GM13976 (cell line): Measurements from ENCODE around the gene SPSB2.

Experiments
- DNase-seq: peaks from one replicate; pipeline ENCODE4 v3.0.0; 2012; ENCODE audit warnings: low spot score
- CTCF ChIP-seq: IDR thresholded peaks from 2 replicates; pipeline ENCODE4 v1.5.1; 2012; ENCODE audit warnings: borderline replicate concordance, mild to moderate bottlenecking; ENCODE audit not compliant: insufficient read depth; ENCODE audit errors: extremely low read depth, missing control alignments, control extremely low read depth
- in situ Hi-C: fragments of 300-500 bp; cut with MboI; formaldehyde crosslinking; loops from one replicate; pipeline ENCODE4 v1.12.0; 2022; ENCODE audit warnings: low sequenced_read_pairs, mixed read lengths, inconsistent platforms; ENCODE audit not compliant: unreplicated experiment

Gene SPSB2

GRCh38 chr12:6838854-6839253 is 34.2 kb downstream of the SPSB2 start:
- in situ Hi-C loops: no loop called here
- TF ChIP-seq CTCF: no peak
- DNase-seq: no peak

- TF ChIP-seq CTCF: no peak
- in situ Hi-C loops: no loop called here
Measured at GRCh38 chr12:6837370-6838060, 35.6 kb downstream of the SPSB2 start.

GRCh38 chr12:6836851-6837250 is 36.3 kb downstream of the SPSB2 start:
- in situ Hi-C loops: no loop called here
- no peak for TF ChIP-seq CTCF
- no peak for DNase-seq

More at GRCh38 chr12:6837370-6838060, 35.6 kb downstream of the SPSB2 start:
- DNase-seq: no peak

GRCh38 chr12:6834873-6835272 is 38.2 kb downstream of the SPSB2 start:
- no peak for TF ChIP-seq CTCF
- in situ Hi-C loops: no loop called here
- DNase-seq: no peak

GRCh38 chr12:6834254-6834653 is 38.8 kb downstream of the SPSB2 start:
- in situ Hi-C loops: no loop called here
- no peak for DNase-seq
- no peak for TF ChIP-seq CTCF

GRCh38 chr12:6833189-6833890 is 39.8 kb downstream of the SPSB2 start:
- TF ChIP-seq CTCF: no peak
- in situ Hi-C loops: no loop called here
- DNase-seq: no peak
